AG04449 (cell line): ENCODE results near the gene IFITM10.

ENCODE experiments used
- CTCF ChIA-PET: fragments of 350-600 bp; formaldehyde crosslinking; extraction: SDS; loops from one replicate; lab custom pipeline; 2021; ENCODE audit warnings: antibody characterized with exemption; lab: Yijun Ruan, JAX
- POLR2A ChIA-PET: fragments of 400-600, 350-600 bp; formaldehyde crosslinking; extraction: SDS; loops from one replicate; lab custom pipeline; 2020; ENCODE audit warnings: antibody characterized with exemption, inconsistent platforms; lab: Yijun Ruan, JAX
- DNase-seq: peaks from one replicate; pipeline ENCODE4 v3.0.0-alpha.2; 2010; ENCODE audit warnings: low read depth, low spot score
- H3K4me3 ChIP-seq: 2 replicates; pipeline ENCODE4 v1.5.1; 2011; ENCODE audit warnings: low read depth, mild to moderate bottlenecking, control low read depth, low read length
- TF ChIP-seq, protein P1 (sequence below): IDR thresholded peaks from one replicate; pipeline ENCODE4 v1.5.1; 2011; ENCODE audit warnings: mild to moderate bottlenecking, moderate library complexity, low read length, control low read depth, inconsistent platforms; ENCODE audit not compliant: insufficient read depth; ENCODE audit errors: missing control alignments

IFITM10 gene

DNA sequence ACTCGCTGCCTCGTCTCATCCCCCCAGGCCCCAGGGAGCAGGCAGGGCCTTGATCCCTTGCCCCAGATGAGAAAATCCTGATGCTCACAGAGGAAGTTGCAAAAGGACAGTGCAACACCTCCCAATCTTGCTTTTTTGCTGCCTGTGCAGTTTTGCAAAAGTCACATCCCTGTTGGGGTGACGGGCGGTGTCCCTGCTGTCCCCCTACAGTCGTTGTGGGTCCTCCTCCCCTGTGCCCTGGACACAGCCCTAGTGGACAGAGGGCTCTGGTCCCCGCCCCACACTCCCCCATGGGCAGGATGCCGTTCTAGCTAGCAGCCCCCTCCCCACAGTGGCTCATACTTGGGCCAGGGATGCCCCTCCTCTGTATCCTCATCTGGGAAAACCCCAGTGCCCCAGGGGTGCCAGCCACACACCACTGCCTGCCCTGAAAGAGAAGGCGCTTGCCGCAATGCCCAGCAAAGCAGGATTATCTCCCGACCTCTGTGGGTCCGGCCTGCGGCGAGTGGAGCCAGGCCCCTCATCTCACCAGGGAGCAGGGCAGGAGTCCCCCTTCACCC lies 31.7 kb upstream of the IFITM10 start:
- CTCF ChIA-PET: interaction anchor here (1.0 kb wide), 1 partner anchor 51 kb away, joined by 5 read pairs; no protein-coding TSS in a partner anchor
- POLR2A ChIA-PET: interaction anchor here (0.5 to 1.0 kb wide), 2 partner anchors 32 to 58 kb away, joined by 3 read pairs; partner anchors contain the start of gene IFITM10
- DNase-seq: no peak
- H3K4me3 ChIP-seq: no peak overlapping the region
- TF ChIP-seq, protein P1, sequence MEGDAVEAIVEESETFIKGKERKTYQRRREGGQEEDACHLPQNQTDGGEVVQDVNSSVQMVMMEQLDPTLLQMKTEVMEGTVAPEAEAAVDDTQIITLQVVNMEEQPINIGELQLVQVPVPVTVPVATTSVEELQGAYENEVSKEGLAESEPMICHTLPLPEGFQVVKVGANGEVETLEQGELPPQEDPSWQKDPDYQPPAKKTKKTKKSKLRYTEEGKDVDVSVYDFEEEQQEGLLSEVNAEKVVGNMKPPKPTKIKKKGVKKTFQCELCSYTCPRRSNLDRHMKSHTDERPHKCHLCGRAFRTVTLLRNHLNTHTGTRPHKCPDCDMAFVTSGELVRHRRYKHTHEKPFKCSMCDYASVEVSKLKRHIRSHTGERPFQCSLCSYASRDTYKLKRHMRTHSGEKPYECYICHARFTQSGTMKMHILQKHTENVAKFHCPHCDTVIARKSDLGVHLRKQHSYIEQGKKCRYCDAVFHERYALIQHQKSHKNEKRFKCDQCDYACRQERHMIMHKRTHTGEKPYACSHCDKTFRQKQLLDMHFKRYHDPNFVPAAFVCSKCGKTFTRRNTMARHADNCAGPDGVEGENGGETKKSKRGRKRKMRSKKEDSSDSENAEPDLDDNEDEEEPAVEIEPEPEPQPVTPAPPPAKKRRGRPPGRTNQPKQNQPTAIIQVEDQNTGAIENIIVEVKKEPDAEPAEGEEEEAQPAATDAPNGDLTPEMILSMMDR: no peak

DNA sequence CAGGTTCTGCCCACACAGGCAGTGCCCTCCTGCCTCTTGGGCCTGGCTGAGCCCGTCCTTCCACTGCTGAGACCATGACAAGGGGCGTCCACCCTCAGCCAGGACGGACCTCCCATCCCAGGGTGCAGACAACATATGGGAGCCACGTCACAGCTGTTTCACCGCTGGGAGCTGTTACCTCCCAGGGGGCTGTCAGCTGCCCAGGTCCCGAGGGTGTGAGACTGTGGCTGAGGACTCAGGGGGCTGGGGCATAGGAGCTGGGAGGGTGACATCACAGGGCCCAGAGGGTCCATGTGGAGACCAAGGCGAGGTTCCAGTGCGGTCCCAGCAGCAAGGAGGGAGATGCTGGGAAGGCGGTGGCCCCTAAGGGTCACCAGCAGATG lies 31.2 kb upstream of the IFITM10 start:
- ChIA-PET POLR2A (no interaction called here), CTCF (no interaction called here)
- no peak for DNase-seq
- TF ChIP-seq, protein P1: no peak
- H3K4me3 ChIP-seq: no peak overlapping the region

DNA sequence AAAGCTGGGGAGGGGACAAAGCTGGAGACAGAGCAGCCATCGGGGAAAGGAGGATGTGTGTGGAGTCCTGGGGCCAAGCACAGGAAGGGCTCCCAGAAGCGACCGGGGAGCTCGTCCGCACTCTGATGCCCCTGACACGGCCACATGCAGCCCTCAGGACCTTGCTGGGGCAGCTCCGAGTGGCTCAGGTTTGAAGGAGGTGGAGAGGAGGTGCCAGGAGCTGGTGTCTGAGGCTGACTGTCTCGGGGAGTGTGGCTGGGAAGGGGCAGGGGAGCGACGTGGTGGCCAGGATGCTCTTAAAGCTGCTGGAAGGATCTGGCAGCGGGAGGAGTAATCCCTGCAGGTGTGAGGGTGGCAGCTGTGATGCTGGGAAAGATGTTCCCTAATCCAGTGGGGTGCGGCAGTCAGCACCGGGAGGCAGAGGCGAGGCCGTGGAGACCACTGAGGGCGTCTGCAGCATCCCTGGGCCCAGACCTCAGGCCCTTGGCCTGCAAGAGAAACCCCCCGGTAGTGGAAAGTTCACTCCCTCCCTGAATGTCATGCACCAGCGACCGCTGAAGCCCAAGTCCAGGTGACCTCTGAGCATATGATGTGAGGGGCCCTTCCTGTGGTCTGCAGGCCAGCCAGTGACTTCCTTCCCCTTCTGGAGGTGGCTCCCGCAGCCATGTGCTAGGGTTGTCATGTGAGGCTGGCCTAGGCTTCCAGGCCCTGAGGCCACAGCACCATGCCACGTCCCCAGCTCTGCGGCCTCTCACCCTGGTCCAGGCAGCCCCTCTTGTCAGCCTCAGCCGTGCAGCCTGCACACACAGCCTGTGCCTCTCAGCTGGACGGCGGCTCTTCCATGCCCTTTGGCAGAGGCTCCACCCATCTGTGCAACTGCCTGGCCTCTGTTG lies 30.6 kb upstream of the IFITM10 start:
- TF ChIP-seq, protein P1: no peak
- ChIA-PET POLR2A (no interaction called here), CTCF (no interaction called here)
- H3K4me3 ChIP-seq: no peak overlapping the region
- DNase-seq: no peak

GRCh38 chr11:1779806-1780699 lies 29.7 kb upstream of the IFITM10 start:
- ChIA-PET POLR2A (no interaction called here), CTCF (no interaction called here)
- no peak overlapping the region for H3K4me3 ChIP-seq
- TF ChIP-seq, protein P1: no peak
- no peak for DNase-seq

- CTCF ChIA-PET: interaction anchor here (1.7 kb wide), 1 partner anchor 53 kb away, joined by 4 read pairs; no protein-coding TSS in a partner anchor
- DNase-seq: no peak
- H3K4me3 ChIP-seq: no peak overlapping the region
- TF ChIP-seq, protein P1: no peak
- POLR2A ChIA-PET: no interaction called here
These were observed 28.8 kb upstream of the IFITM10 start for GRCh38 chr11:1779034-1779805.
